GM19438 (cell line): ENCODE data around the gene ROBO2.

ENCODE experiments used
- ATAC-seq: cut with Tn5 transposase; IDR thresholded peaks from one replicate; pipeline ENCODE4 v1.9.1; 2021; ENCODE audit warnings: low read depth; ENCODE audit not compliant: unreplicated experiment

The ROBO2 gene

DNA sequence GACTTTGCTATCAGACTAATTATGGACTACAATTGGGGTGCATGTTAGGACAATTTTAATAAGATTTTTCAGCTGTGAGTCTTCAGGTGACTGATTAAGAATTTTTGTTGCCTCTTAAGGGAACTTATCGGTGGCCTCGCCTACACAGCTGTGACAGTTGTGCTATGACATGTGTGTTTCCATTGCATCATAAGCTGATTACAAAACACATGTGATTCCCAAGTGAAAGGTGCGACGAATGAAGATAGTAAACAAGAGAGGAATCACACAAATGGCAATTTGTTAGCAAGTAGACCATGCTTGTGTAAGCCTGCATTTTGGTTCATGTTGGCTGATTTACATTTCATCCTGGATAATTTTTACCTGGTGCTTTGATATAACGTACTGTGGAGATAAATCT lies 8.3 kb downstream of the ROBO2 start:
- ATAC-seq, result no peak

DNA sequence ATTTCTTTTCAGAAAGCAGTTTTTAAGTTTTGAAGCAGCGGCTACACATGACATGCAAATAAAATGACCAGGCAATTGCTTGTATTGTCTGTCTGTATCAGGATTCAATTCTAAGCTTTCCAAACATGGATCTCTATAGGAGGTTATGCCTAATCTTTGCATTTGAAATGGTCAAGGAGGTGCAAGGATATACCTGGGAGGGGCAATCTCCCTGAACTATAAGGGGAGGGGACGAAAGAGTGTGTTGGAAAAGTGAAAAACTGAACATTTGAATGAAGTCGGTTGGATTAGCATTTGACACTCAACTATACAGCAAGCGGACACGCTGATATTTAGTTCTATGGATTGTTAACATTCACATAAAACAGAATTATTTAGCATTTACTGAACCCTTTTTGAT lies 11.7 kb downstream of the ROBO2 start:
- ATAC-seq, result no peak

DNA sequence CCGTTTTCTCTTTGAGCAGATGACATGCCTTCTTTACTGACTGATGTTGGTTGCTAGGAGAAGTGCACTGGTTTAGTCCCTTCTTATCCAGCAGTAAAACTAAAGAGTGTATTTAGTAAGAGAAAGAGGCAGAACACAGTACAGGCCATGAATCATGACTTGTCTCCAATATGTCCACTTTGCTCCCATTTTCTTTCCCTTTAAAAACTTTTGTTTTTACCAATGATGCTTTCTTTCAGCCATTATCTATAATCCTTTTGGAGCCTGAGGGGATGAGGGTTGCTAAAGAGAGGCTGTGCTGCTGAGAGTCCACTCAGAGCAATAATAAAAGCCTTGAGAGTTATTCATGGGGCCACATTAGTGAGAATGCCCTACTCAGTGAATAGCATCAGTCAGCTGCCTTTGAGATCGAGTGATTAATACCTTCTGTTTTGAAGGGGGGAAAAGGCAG lies 12.2 kb downstream of the ROBO2 start:
- no peak for ATAC-seq

DNA sequence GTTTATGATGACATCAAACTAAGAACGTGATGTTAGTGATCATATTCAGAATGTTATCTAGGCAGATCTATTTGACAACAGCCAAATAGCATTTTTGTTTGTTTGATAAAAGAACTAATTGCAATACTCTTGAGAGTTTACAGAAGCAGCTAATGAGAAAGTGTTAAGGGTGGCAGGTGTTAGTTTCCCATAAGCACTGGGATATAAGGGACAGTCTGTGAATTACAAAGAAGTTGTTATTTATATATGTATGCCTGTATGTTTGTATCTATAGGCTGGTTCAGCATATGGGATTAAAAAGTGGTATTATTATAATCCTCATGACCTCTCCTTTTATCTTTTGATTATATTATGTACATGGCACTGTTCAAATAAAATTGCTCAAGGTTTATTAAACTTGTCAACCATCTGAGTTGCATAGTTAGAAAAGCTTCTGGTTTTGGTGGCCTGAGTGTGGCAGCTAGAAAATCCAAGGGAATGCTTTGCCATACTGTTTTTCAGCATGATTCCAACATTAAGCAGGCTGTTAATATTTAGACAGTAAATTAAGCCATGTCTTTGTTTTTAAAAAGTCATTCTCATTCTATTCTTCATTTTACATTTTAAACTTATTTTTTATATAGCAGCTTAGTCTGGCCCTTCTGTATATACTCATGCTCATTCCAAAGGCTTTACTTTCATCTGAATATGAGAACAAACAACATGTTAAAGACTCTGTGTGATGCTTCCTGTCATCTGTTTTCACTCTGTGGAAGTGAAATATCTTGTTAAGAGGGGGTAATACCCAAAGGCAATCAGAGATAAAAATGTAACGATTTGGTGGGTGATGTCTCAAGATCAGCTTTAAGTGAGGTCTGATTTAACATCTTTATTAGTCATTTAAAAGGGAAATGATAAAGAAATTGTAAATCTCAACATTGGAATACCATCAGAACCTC lies 13.1 kb downstream of the ROBO2 start:
- no peak for ATAC-seq

DNA sequence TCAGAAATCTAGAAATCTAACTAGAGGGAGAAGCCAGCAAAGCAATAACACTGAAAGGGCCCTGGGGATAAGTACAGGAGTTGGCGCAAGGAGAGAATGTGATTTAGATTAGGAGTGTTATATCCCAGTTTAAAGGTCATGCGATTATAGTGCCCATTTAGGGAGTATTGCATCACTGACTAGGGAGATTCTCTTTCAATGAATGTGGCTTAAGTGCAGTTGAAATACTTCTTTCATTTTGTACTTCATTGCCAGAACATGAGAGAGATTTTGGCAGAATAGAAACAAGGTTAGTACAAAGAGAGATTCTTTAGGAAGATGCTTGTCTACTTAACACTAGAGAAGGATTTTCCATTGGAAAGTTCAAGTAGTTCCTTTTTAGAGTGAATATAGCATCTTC lies 13.9 kb downstream of the ROBO2 start:
- no peak for ATAC-seq

DNA sequence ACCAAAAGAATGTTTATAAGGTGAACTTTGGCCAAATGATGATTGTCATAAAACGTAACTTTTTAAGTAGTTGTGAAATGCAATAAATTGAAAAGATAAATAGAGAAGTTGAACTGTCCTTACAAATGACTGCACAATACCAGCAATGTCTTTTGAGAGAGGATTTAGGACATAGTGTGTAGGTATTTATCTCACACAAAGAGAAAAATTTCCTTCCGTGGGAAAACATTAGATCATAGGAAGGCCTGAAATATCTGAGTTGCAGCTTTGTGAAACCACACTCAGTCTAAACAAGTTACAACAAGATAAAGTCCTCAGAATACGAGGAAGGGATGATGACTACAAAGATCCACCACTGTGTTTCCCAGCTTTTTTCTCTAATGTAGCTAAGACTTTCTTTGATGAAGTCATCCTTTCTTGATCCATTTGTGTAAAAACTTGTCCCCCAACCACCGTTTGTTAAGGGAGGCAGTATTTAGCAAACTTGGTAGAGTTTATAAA lies 16.0 kb downstream of the ROBO2 start:
- ATAC-seq, result no peak

DNA sequence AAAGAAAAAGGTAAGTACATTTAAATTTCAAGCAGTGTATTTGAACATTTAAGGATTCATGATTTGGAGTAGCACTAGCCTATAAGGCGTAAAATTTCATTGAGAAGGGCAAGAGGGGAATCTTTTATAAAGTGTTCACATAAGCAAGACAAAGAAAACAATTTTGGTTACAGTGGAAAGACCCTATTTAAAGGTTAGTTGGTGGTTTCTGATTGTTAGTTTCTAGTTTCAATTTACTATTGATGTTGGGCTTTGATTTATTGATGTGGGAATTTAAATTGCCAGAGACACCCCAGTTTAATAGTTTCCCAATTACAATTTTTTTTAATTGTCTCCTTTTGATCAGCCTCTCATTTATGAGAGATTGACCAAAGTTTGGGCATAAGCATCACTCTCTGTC lies 19.5 kb downstream of the ROBO2 start:
- ATAC-seq, result no peak

DNA sequence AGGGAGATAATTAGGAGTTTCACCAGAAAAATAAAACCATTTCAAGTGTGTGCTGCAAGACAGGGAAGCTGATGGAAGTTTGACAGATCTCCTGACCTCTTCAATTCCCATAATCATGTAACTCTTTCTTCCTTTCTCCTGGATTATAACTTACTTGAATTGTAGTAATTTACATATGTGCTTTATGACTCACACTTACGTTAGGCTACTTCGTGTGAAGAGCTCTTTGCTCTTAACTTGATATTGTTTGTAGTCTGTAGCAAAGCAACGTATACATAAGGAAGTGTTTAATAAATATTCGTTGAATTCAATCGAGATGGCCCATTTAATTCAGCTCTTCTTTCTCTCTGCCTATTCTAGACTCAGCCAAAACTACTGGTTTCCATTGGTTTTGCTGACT lies 23.5 kb downstream of the ROBO2 start:
- ATAC-seq, result no peak

DNA sequence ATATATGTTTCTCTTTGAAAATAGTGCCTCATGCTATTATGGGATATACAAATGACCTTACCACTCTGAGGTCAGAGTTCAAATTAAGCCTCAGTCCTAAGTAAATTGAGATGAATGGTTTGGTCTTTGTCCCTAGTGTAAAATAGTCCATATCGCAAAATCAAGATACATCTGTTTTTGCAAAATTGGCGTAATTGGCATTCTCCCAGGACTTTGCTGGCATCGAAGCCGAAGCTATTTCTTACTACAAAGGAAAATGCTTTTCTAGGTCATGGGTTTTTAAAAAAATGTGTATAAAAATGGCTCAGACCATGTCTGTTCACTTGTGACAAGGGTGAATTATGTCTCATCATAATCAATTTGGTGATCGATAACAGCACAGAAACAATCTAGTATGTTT lies 25.9 kb downstream of the ROBO2 start:
- ATAC-seq, result no peak

DNA sequence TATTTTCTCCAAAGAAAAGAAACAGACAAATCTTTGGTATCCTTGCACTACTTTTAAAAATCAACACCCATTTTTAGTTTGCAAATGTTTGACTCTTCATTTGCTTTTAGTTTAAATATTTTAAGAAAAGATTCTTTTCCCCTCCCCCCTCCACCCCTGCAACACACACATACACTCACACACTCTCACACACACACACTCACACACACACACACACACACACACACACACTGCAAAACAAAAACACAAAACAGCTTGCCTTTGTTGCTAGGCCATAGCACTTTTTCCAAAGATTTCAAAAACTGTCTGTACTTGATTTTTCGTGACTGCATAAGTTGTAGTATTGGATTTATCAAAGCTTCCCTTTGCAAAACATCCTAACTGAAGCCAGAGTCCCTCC lies 26.9 kb downstream of the ROBO2 start:
- ATAC-seq, result no peak

DNA sequence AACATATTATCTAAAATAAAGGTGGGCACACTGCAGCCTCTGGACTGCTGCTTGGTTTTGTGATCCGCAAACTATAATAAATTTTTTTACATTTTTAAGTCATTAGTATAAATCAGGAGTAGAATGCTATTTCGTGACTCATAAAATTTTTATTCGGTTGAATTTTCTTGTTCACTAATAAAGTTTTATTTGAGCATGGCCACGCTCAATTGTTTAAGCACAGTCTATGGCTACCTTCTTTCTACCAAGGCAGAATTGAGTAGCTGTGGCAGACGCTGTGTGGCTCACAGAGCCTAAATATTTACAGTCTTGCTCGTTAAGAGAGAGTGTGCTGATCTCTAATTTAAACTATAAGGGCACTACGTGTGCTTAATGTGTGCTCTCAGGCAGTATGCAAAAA lies 28.9 kb downstream of the ROBO2 start:
- no peak for ATAC-seq

DNA sequence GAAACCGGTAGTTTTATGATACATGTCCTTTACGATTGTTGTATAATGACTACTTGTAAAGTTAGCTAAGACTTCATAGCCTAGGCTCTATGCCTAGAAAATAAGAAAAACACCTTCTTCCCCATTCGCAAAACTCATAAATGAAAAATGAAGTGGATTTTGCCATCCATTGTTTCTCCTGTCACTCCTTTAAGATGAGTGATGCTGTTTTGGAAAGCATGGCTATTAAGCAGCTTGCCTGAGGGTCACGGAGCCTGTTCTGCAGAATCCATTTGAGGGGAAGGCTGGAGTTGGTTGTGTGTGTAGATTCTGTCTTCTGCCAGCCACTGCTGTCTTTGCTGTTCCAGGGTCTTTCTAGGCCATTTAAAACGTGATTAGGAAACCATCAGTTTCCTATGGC lies 31.5 kb downstream of the ROBO2 start:
- no peak for ATAC-seq

DNA sequence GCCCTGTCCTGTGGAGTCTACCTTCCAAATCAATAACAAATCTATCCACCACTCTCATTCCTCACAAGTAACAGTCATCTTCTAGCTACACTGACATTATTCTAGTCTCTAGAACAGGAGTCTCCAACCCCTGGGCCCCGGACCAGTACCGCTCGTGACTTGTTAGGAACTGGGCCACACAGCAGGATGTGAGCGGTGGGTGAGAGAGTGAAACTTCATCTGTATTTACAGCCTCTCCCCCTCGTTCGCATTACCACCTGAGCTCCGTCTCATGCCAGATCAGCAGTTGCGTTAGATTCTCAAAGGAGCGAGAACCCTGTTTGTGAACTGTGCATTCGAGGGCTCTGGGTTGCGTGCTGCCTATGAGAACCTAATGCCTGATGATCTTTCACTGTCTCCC lies 31.9 kb downstream of the ROBO2 start:
- ATAC-seq, result no peak

DNA sequence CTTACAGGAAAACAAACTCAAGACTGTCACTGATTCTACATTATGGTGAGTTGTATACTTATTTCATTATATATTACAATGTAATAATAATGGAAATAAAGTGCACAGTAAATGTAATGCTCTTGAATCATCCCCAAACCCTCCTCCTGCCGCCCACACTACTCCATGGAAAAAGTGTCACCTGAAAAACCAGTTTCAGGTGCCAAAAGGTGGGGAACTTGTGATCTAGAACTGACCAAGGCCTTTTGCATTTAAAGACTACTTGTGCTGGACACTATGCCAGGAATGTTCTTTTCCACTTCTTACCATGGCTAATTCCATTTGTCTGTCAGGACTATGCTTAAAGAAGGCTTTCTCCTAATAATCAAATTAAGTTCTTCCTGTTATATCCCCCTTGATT lies 32.3 kb downstream of the ROBO2 start:
- ATAC-seq, result no peak

DNA sequence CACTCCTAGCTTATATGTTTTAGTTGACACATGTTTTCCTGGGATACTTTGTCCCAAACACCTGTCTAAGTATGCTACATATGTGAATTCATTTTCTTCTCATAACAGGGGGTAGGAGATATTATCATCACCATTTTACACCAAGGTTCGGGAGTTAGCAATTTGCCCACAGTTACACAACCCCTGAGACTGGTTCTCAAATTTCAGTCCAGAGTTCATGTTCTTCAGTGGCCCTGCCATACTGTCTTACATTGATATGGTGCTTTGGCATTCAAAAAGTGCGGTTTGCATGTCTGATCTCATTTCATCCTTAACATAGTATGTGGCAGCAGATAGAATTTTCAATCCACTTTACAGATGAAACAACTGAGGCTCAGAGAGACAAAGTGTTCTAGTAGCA lies 38.4 kb downstream of the ROBO2 start:
- ATAC-seq, result no peak

DNA sequence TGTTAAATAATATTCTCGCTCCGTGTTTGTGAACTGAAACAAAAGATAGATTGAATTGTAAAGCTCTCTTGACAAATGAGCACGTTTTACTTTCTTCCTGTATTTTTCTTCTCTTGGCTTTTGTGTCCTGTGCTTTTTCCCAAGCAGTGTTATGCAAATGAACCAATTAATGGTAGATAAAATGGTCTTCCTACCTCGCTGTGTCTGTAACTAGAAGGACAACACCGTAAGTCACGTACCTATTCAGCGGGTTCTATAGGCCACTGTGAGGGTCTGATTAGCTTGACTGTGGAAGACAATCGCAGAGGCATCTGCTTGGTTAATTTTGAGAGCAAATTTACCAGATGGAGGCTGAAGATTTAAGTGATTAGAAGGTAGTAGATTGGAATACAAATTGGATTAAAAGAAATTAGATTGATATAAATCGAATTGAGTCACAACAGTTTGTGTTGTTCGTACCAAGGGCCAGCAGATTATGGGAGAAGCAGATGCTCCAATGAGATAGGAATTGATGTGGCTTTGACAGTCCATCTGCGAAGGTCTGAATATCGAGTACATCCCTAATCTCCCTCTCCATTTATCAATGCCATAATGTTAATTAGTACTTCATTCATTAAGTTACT lies 40.2 kb downstream of the ROBO2 start:
- no peak for ATAC-seq

DNA sequence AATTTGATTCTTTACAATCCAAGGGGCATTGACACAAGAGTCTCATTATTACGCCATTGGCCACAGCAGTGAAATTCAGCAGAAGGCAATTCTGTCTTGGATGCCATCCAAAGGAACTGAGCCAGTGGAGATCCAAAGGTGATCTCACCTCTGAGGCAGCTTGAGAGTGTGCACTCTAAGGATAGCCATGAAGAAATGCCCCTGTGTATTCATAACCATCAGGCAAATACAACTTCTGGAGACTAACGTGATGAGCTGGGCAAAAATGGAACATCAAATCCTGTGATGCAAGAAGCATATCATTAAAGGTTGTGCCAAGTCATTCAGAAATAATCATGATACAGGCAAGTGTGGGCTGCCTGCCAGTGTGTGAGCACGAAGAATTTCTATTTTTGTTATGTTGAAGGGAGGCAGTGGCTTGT lies 41.4 kb downstream of the ROBO2 start:
- ATAC-seq, result no peak

DNA sequence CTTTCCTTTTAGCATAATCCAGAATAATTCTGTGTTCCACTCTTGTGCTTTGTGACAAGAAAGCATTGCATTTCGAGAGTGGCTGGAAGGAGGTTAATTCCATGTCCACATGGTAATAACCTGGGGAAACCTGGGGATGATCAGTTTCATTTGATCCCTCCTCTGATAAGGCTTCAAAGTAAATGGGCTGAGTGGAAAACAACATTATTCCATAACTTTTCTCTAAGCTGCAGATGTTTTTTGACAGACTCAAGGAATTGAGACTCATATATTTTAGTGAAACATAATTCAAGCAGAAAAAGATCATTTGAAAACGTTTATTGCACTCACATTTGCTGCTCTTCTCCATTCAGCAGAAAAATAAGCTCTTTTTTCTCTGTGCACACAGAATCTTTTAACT lies 44.6 kb downstream of the ROBO2 start:
- ATAC-seq, result no peak

DNA sequence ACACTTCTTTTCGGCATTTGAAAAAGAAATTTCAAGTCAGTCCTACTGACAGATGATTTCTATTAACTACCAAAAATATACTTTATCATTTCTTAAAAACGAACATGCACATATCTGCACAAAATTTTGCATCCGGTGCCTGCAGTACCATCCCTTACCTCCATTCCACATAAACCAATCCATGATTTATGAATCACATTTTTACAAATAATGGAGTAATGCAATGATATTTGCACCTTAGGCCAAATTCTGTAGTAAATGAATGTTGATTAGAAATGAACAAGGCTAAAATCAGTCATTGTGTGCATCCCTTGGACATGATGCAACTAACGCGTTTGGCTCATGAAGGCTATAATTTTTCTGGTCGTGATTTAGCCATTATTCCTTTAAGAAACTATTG lies 46.5 kb downstream of the ROBO2 start:
- no peak for ATAC-seq

DNA sequence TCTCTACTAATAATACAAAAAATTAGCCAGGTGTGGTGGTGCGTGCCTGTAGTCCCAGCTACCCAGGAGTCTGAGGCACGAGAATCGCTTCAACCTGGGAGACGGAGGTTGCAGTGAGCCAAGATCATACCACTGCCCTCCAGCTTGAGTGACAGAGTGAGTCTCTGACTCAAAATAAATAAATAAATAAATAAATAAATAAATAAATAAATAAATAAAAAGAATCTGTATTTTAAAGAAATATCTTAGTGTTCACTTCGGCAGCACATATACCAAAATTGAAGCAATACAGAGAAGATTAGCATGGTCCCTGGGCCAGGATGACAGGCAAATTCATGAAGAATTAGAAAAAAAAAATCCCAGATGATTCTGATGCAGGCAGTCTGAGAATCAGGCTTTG lies 51.9 kb downstream of the ROBO2 start:
- no peak for ATAC-seq

DNA sequence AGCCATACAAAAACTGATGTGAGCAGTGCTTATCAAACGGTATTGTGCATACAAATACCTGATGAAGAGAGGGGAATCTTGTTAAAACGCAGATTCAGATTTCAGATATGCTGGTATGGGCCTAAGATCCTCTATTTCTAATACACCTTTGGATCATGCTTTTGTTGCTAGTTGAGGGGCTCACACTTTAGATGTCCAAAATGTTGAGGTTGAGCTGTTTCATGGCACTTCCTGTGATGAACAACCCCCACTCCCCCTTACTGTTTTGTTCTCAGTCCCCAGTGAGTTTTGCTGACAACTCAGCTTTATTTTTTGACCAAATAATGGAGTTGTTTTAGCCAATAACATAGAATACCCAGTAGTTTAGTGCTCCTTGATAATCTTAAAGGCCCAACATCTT lies 53.2 kb downstream of the ROBO2 start:
- ATAC-seq, result no peak

DNA sequence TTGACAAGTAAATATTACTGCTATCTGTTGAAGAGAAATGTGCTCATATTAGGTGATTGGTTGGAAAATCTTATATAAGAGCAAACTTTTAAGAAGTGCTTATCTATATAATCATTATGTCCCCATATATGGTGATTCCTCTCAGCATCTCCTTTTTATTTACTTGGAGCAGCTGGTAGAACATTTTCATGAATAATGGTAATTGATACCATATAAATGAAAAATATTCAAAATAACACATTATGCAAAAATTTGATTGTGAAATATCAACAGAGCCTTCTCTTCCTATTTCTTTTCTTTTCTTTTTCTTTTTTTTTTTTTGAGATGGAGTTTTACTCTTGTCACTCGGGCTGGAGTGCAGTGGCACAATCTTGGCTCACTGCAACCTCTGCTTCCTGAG lies 56.2 kb downstream of the ROBO2 start:
- no peak for ATAC-seq
